Panc1 (cell line): Measurements from ENCODE around the gene CEP135. TPM values are rescaled to one million over a fixed set of nuclear protein-coding genes. Genes with fewer than 3 reads are reported as not detected.

Source experiments
- ATAC-seq: fragments of 200-7000 bp; cut with Tn5 transposase; 2 replicates; pipeline ENCODE4 v1.9.1; 2020; ENCODE audit warnings: mild to moderate bottlenecking, moderate library complexity
- BruUV-seq: library from RNA; stranded (reverse); fragments of 400-500 nt; replicated peaks from 2 replicates; lab custom pipeline; 2021; lab: Mats Ljungman, UMichigan
- CTCF ChIA-PET: fragments of 300-600 bp; sonication (Branson Sonifier 250); formaldehyde crosslinking; loops from one replicate; lab custom pipeline; 2022; ENCODE audit warnings: antibody characterized with exemption; lab: Charles Lee
- POLR2A ChIA-PET: fragments of 300-600 bp; sonication (Branson Sonifier 250); formaldehyde crosslinking; loops from one replicate; lab custom pipeline; 2022; ENCODE audit warnings: antibody characterized with exemption; lab: Charles Lee
- DNase-seq: peaks from one replicate; pipeline ENCODE4 v3.0.0-alpha.2; 2010; ENCODE audit warnings: low read depth, low spot score
- H3K27ac ChIP-seq: 2 replicates; pipeline ENCODE4 v1.5.1; 2011; ENCODE audit warnings: mild to moderate bottlenecking, low read length, inconsistent platforms
- H3K27me3 ChIP-seq: fragments of 200-500 bp; sonication (Bioruptor generic); 2 replicates; pipeline ENCODE4 v1.6.0; 2014; ENCODE audit warnings: low read length, inconsistent platforms; ENCODE audit not compliant: control insufficient read depth, insufficient read depth
- H3K36me3 ChIP-seq: fragments of 200-500 bp; sonication (Bioruptor generic); 2 replicates; pipeline ENCODE4 v1.5.1; 2014; ENCODE audit warnings: inconsistent platforms, mild to moderate bottlenecking, low read length, moderate library complexity; ENCODE audit not compliant: control insufficient read depth, insufficient read depth
- H3K4me1 ChIP-seq: 2 replicates; pipeline ENCODE4 v1.5.1; 2011; ENCODE audit warnings: inconsistent platforms, mild to moderate bottlenecking, low read length, moderate library complexity; ENCODE audit not compliant: control insufficient read depth, insufficient read depth
- H3K4me3 ChIP-seq, 2 experiments: 2 replicates each; pipeline ENCODE4 v1.5.1; 2011 to 2012; ENCODE audit warnings: low read depth in 2 of 2, low read length in 2 of 2, mild to moderate bottlenecking in 2 of 2, inconsistent platforms in 1 of 2, moderate library complexity in 1 of 2
- H3K9me3 ChIP-seq: fragments of 200-500 bp; sonication (Bioruptor generic); 2 replicates; pipeline ENCODE4 v1.5.1; 2014; ENCODE audit warnings: low read depth, mild to moderate bottlenecking, inconsistent platforms, low read length, moderate library complexity; ENCODE audit not compliant: control insufficient read depth, insufficient read depth
- POLR2AphosphoS5 ChIP-seq: IDR thresholded peaks from 2 replicates; pipeline ENCODE4 v1.6.1; 2012; ENCODE audit warnings: mild to moderate bottlenecking, low read depth, low read length, moderate library complexity
- SIN3A ChIP-seq: IDR thresholded peaks from 2 replicates; pipeline ENCODE4 v1.6.1; 2012; ENCODE audit warnings: low read depth, mild to moderate bottlenecking, low read length, moderate library complexity, borderline replicate concordance; ENCODE audit not compliant: insufficient read depth
- TCF7L2 ChIP-seq: IDR thresholded peaks from 2 replicates; pipeline ENCODE4 v1.6.1; 2011; ENCODE audit warnings: mild to moderate bottlenecking, low read depth, low read length, inconsistent platforms
- in situ Hi-C: cut with HindIII; loops from 2 replicates; pipeline ENCODE4 v1.10.0; 2016; ENCODE audit warnings: low sequenced_read_pairs, low pct_unique_long_range_greater_than_20kb
- intact Hi-C: fragments of 100-400 bp; cut with micrococcal nuclease; formaldehyde crosslinking; loops from one replicate; pipeline ENCODE4 v1.10.0; 2022; ENCODE audit not compliant: unreplicated experiment
- total RNA-seq: library from RNA; stranded (reverse); gene quantifications from one replicate; pipeline ENCODE4 v1.2.1, GENCODE V29; 2021; ENCODE audit not compliant: unreplicated experiment
- TF ChIP-seq, protein P1 (sequence below): fragments of 450-650 bp; IDR thresholded peaks from 2 replicates; pipeline ENCODE4 v1.5.1; 2017; ENCODE audit warnings: mild to moderate bottlenecking
- TF ChIP-seq, protein P2 (sequence below), 2 experiments: IDR thresholded peaks; 2 replicates each; pipeline ENCODE4 v1.6.1; 2011 to 2012; ENCODE audit warnings: low read depth in 2 of 2, control low read depth in 1 of 2, low read length in 1 of 2, mild to moderate bottlenecking in 1 of 2, moderate library complexity in 1 of 2; ENCODE audit not compliant: insufficient read depth in 1 of 2

CEP135 gene
- total RNA-seq, 1 experiment from 2014 or later, result 9.5 TPM

DNA sequence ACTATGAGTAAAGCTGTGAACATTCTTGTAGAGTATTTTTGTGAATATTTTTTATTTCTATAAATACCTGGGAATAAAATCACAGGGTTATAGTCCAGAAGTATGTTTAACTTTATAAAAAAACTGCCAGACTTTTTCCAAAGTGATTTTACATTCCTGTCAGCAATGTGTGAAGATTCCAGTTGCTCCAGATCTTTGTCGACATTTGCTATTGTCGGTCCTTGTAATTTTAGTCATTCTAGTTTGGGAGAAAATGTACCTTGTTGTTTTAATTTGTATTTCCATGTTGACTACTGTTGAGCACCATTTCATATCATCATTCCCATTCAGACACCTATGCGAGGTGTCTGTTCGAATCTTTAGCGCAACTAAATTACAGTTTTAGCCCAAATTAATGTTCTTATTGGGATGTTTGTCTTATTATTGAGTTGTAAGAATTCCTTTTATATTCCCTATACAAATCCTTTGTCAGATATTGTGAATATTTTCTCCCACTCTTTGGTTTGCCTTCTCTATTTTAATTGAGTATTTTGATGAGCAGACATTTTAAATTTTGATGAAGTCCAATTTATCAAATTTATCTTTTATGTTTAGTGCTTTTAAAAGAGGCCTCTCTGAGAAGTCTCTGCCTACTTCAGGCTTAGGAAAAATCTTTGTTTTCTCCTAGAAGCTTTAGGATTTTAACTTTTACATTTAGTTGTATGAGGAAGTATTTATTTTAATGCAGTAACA lies 2.6 kb downstream of the CEP135 start:
- Histone ChIP-seq H3K4me1 (peaks cover 15% of the 10 kb centered on the region), H3K27ac (no peak overlapping the region), H3K27me3 (no peaks in the 10 kb centered on the region), H3K9me3 (no peaks in the 10 kb centered on the region), H3K4me3 (no peak overlapping the region), H3K36me3 (peaks cover 6% of the 10 kb centered on the region)
- POLR2A ChIA-PET, result no interaction called here
- CTCF ChIA-PET, result no interaction called here
- BruUV-seq, result no TSS peak
- TF ChIP-seq, protein P1, sequence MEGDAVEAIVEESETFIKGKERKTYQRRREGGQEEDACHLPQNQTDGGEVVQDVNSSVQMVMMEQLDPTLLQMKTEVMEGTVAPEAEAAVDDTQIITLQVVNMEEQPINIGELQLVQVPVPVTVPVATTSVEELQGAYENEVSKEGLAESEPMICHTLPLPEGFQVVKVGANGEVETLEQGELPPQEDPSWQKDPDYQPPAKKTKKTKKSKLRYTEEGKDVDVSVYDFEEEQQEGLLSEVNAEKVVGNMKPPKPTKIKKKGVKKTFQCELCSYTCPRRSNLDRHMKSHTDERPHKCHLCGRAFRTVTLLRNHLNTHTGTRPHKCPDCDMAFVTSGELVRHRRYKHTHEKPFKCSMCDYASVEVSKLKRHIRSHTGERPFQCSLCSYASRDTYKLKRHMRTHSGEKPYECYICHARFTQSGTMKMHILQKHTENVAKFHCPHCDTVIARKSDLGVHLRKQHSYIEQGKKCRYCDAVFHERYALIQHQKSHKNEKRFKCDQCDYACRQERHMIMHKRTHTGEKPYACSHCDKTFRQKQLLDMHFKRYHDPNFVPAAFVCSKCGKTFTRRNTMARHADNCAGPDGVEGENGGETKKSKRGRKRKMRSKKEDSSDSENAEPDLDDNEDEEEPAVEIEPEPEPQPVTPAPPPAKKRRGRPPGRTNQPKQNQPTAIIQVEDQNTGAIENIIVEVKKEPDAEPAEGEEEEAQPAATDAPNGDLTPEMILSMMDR, result no peak
- TF ChIP-seq TCF7L2 (no peak), SIN3A (no peak), POLR2AphosphoS5 (no peak)
- TF ChIP-seq, protein P2, sequence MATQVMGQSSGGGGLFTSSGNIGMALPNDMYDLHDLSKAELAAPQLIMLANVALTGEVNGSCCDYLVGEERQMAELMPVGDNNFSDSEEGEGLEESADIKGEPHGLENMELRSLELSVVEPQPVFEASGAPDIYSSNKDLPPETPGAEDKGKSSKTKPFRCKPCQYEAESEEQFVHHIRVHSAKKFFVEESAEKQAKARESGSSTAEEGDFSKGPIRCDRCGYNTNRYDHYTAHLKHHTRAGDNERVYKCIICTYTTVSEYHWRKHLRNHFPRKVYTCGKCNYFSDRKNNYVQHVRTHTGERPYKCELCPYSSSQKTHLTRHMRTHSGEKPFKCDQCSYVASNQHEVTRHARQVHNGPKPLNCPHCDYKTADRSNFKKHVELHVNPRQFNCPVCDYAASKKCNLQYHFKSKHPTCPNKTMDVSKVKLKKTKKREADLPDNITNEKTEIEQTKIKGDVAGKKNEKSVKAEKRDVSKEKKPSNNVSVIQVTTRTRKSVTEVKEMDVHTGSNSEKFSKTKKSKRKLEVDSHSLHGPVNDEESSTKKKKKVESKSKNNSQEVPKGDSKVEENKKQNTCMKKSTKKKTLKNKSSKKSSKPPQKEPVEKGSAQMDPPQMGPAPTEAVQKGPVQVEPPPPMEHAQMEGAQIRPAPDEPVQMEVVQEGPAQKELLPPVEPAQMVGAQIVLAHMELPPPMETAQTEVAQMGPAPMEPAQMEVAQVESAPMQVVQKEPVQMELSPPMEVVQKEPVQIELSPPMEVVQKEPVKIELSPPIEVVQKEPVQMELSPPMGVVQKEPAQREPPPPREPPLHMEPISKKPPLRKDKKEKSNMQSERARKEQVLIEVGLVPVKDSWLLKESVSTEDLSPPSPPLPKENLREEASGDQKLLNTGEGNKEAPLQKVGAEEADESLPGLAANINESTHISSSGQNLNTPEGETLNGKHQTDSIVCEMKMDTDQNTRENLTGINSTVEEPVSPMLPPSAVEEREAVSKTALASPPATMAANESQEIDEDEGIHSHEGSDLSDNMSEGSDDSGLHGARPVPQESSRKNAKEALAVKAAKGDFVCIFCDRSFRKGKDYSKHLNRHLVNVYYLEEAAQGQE (IDR thresholded peaks at IDR 0.05; ENCODE audit: insufficient read depth in 1 of 2, low read depth in 2 of 2, low read length in 1 of 2), result no peak
- intact Hi-C loops (loop anchor here (10.0 kb wide), 1 partner anchor 483 kb away; the partner anchor contains the start of genes PAICS and PPAT), in situ Hi-C loops (no loop called here)
- ATAC-seq, result no peak
- no peak for DNase-seq

DNA sequence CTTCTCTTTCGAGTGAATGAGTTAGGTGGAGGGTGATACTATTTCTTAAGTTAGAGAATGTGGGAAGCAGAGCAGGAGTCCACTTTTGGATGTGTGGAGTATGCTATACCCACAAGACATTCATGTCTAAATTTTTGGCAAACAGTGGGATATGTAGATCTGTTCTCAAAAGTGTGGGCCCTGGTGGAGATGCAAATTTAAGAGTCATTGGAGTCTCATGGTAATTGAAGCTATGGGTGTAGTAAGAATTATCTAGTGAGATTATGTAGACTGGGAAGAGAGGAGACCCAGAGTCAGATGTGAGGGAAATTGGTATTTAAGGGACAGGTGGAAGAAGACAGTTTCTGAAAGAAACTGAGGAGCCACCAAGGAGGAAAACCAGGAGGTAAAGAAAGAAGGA lies 7.0 kb downstream of the CEP135 start:
- in situ Hi-C loops (no loop called here), intact Hi-C loops (loop anchor here (10.0 kb wide), 1 partner anchor 479 kb away; the partner anchor contains the start of genes PAICS and PPAT)
- DNase-seq (no peak), ATAC-seq (no peak)
- H3K27me3 ChIP-seq, result no peaks in the 10 kb centered on the region
- peaks cover 6% of the 10 kb centered on the region; the same call in 1 of the 2 replicates for H3K36me3 ChIP-seq
- H3K4me3 ChIP-seq, result no peak overlapping the region
- BruUV-seq, result no TSS peak
- ChIA-PET CTCF (no interaction called here), POLR2A (interaction anchor here (0.6 kb wide), 1 partner anchor 10 kb away, joined by 3 read pairs; no protein-coding TSS in a partner anchor)
- no peaks in the 10 kb centered on the region for H3K4me1 ChIP-seq
- TF ChIP-seq POLR2AphosphoS5, result no peak
- TF ChIP-seq, protein P2 (IDR thresholded peaks at IDR 0.05; ENCODE audit: insufficient read depth in 1 of 2, low read depth in 2 of 2, low read length in 1 of 2), result no peak
- no peak for TF ChIP-seq TCF7L2
- no peak for TF ChIP-seq SIN3A
- TF ChIP-seq, protein P1, result no peak
- no peaks in the 10 kb centered on the region for H3K9me3 ChIP-seq
- H3K27ac ChIP-seq, result no peak overlapping the region
